Loucy (cell line): ENCODE results near the gene IFITM5.
A peak's percentile ranks its signal among the peaks of the same experiment; 100 is the strongest.

Experiments used
- H2AFZ ChIP-seq: fragments of 200-600 bp; sonication (generic); 2 replicates; pipeline ENCODE4 v1.6.0; 2016; ENCODE audit warnings: antibody characterized with exemption, mild to moderate bottlenecking, low read length, moderate library complexity
- H3F3A ChIP-seq: fragments of 200-600 bp; 2 replicates; pipeline ENCODE4 v1.6.0; 2016; ENCODE audit warnings: antibody characterized with exemption, low read depth, mild to moderate bottlenecking
- H3K27me3 ChIP-seq: fragments of 200-600 bp; sonication (generic); 2 replicates; pipeline ENCODE4 v1.6.1; 2014; ENCODE audit warnings: low read length, mild to moderate bottlenecking; ENCODE audit not compliant: insufficient read depth, poor library complexity, severe bottlenecking
- H3K36me3 ChIP-seq: fragments of 200-600 bp; sonication (generic); 2 replicates; pipeline ENCODE4 v1.6.1; 2016; ENCODE audit warnings: low read length; ENCODE audit not compliant: insufficient read depth
- H3K4me1 ChIP-seq: fragments of 200-600 bp; sonication (generic); 2 replicates; pipeline ENCODE4 v1.5.1; 2014; ENCODE audit warnings: low read length, mild to moderate bottlenecking; ENCODE audit not compliant: insufficient read depth, poor library complexity, severe bottlenecking
- H3K4me2 ChIP-seq: fragments of 200-600 bp; sonication (generic); 2 replicates; pipeline ENCODE4 v1.6.0; 2014; ENCODE audit warnings: antibody characterized with exemption, low read length, low read depth, mild to moderate bottlenecking; ENCODE audit not compliant: poor library complexity, severe bottlenecking
- H3K4me3 ChIP-seq: fragments of 200-600 bp; sonication (generic); 2 replicates; pipeline ENCODE4 v1.5.1; 2014; ENCODE audit warnings: low read length, mild to moderate bottlenecking, mixed read lengths; ENCODE audit not compliant: poor library complexity, severe bottlenecking
- H3K79me2 ChIP-seq: fragments of 200-600 bp; sonication (generic); 2 replicates; pipeline ENCODE4 v1.6.1; 2014; ENCODE audit warnings: low read length; ENCODE audit not compliant: insufficient read depth
- H3K9ac ChIP-seq: fragments of 200-600 bp; sonication (generic); 2 replicates; pipeline ENCODE4 v1.6.0; 2014; ENCODE audit warnings: mild to moderate bottlenecking, low read depth, low read length, moderate library complexity; ENCODE audit not compliant: poor library complexity, severe bottlenecking
- H3K9me2 ChIP-seq: fragments of 200-600 bp; sonication (generic); replicated peaks from 2 replicates; pipeline ENCODE4 v1.6.1; 2016; ENCODE audit warnings: low read depth, low read length, mixed read lengths
- H3K9me3 ChIP-seq: fragments of 200-600 bp; sonication (generic); 2 replicates; pipeline ENCODE4 v1.6.1; 2014; ENCODE audit warnings: mild to moderate bottlenecking, antibody characterized with exemption, low read length, low read depth; ENCODE audit not compliant: insufficient read depth
- H4K20me1 ChIP-seq: fragments of 200-600 bp; sonication (generic); 2 replicates; pipeline ENCODE4 v1.6.0; 2014; ENCODE audit warnings: antibody characterized with exemption, low read length, mild to moderate bottlenecking; ENCODE audit not compliant: insufficient read depth, poor library complexity, severe bottlenecking
- EZH2phosphoT487 ChIP-seq: fragments of 200-600 bp; IDR thresholded peaks from 2 replicates; pipeline ENCODE4 v1.6.1; 2018; ENCODE audit warnings: antibody characterized with exemption, mild to moderate bottlenecking, moderate library complexity, borderline replicate concordance
- TF ChIP-seq, protein P1 (sequence below): fragments of 200-600 bp; sonication (generic); conservative IDR thresholded peaks from 2 replicates; pipeline ENCODE4 v1.5.1; 2014; ENCODE audit warnings: mild to moderate bottlenecking, antibody characterized with exemption, low read length

The IFITM5 gene

DNA sequence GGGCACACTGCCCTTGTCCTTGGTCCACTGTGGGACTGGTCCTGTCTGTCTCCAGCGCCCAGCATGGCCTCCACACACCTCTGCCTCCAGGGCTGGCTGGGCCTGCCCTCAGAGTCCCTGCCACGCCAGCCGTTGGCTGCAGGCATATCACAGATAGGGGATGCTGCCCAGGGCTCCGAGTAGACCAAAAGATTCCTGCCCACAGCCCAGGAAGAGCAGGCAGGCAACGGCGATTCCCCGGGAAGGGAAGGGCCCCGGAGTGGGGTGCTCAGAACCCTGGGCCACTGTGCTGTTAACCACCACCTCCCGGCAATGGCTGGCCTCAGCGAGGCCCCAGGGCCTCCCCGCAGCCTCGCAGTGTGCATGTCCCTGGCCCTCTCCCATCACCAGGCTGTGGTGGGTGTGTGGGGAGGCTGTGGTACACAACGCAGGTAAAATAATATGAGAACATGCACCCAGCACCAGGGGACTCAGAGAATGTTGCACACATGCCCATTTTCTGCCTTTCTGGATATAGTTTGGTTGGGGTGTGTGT lies 2.2 kb downstream of the IFITM5 start:
- H3K36me3 ChIP-seq: no peaks in the 10 kb centered on the region; the same call in 1 of the 2 replicates
- H3K79me2 ChIP-seq: no peaks in the 10 kb centered on the region
- no peaks in the 10 kb centered on the region for H3F3A ChIP-seq
- no peak overlapping the region for H2AFZ ChIP-seq
- peaks cover 20% of the 10 kb centered on the region for H3K4me1 ChIP-seq
- TF ChIP-seq EZH2phosphoT487: no peak
- TF ChIP-seq, protein P1, sequence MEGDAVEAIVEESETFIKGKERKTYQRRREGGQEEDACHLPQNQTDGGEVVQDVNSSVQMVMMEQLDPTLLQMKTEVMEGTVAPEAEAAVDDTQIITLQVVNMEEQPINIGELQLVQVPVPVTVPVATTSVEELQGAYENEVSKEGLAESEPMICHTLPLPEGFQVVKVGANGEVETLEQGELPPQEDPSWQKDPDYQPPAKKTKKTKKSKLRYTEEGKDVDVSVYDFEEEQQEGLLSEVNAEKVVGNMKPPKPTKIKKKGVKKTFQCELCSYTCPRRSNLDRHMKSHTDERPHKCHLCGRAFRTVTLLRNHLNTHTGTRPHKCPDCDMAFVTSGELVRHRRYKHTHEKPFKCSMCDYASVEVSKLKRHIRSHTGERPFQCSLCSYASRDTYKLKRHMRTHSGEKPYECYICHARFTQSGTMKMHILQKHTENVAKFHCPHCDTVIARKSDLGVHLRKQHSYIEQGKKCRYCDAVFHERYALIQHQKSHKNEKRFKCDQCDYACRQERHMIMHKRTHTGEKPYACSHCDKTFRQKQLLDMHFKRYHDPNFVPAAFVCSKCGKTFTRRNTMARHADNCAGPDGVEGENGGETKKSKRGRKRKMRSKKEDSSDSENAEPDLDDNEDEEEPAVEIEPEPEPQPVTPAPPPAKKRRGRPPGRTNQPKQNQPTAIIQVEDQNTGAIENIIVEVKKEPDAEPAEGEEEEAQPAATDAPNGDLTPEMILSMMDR: no peak
- H3K4me2 ChIP-seq: peak overlapping the region; percentile 49
- no peaks in the 10 kb centered on the region for H3K9me2 ChIP-seq
- peak overlapping the region; percentile 23 for H3K9ac ChIP-seq
- no peaks in the 10 kb centered on the region for H4K20me1 ChIP-seq
- no peaks in the 10 kb centered on the region for H3K27me3 ChIP-seq
- no peaks in the 10 kb centered on the region for H3K9me3 ChIP-seq
- no peak overlapping the region for H3K4me3 ChIP-seq

DNA sequence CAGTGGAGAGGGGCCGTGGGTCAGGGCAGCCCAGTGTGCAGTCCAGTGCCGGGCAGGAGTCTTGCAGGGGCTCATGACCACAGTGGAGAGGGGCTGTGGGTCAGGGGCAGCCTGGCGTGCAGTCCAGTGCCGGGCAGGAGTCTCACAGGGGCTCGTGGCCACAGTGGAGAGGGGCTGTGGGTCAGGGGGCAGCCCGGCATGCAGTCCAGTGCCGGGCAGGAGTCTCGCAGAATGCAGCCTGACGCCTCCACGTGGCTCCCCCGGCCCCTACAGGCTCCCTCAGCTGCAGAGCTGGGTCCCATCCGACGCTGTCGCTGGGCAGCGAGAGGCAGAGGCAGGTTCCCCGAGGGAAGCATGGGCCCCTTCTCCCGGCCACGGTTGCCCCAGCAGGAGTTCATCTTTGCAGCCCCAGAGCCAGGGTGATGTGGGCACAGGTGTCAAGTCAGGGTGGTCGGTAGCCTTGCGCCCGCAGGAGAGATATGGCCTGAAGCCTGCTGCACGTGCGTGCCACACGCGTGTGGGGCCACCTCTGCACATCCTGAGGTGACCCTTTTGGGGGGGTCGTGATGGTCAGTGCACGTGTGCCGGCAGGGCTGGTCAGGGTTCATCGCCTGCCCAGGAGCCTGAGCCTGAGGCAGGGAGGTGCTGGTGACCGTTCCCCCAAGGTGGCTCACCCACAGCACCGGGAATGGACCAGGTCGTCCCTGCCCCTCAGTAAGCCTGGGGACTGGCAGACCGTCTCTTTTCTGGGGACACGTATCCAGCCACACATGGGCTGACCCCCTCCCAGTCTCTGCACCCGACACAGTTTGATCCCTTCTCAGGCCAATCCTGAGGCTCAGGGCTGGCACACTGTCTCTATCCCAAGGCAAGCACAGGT lies 2.9 kb downstream of the IFITM5 start:
- H3K9me3 ChIP-seq: no peaks in the 10 kb centered on the region
- H2AFZ ChIP-seq: no peak overlapping the region
- no peak overlapping the region for H3K4me2 ChIP-seq
- no peaks in the 10 kb centered on the region for H4K20me1 ChIP-seq
- peaks cover under 1% of the 10 kb centered on the region; the same call in 1 of the 2 replicates for H3K79me2 ChIP-seq
- H3K9me2 ChIP-seq: no peaks in the 10 kb centered on the region
- no peak overlapping the region for H3K9ac ChIP-seq
- TF ChIP-seq, protein P1: no peak
- TF ChIP-seq EZH2phosphoT487: no peak
- no peaks in the 10 kb centered on the region for H3F3A ChIP-seq
- H3K4me1 ChIP-seq: peaks cover 22% of the 10 kb centered on the region
- no peaks in the 10 kb centered on the region for H3K27me3 ChIP-seq
- H3K36me3 ChIP-seq: no peaks in the 10 kb centered on the region; the same call in 1 of the 2 replicates
- H3K4me3 ChIP-seq: no peak overlapping the region

- Histone ChIP-seq H3K9me2 (no peaks in the 10 kb centered on the region), H3K9me3 (no peaks in the 10 kb centered on the region), H2AFZ (no peak overlapping the region), H3K27me3 (no peaks in the 10 kb centered on the region), H3K79me2 (peaks cover 9% of the 10 kb centered on the region; the same call in 1 of the 2 replicates), H3K4me1 (peaks cover 30% of the 10 kb centered on the region), H3F3A (no peaks in the 10 kb centered on the region), H3K4me2 (no peak overlapping the region), H4K20me1 (no peaks in the 10 kb centered on the region), H3K4me3 (no peak overlapping the region), H3K36me3 (no peaks in the 10 kb centered on the region; the same call in 1 of the 2 replicates), H3K9ac (no peak overlapping the region)
- TF ChIP-seq EZH2phosphoT487: no peak
- TF ChIP-seq, protein P1: no peak
Measured at GRCh38 chr11:295351-296170, 3.8 kb downstream of the IFITM5 start.
